Fibroblast of mammary gland (primary cell): Measurements from ENCODE around the gene MYLK4.

Experiments used
- DNase-seq: peaks from one replicate; pipeline ENCODE4 v3.0.0-alpha.2; 2010; ENCODE audit warnings: low read depth
- H3K4me3 ChIP-seq: 2 replicates; pipeline ENCODE4 v1.5.1; 2011; ENCODE audit warnings: low read depth, mild to moderate bottlenecking, low read length, moderate library complexity; ENCODE audit not compliant: control insufficient read depth
- CTCF ChIP-seq: conservative IDR thresholded peaks from 2 replicates; pipeline ENCODE4 v1.5.1; 2011; ENCODE audit warnings: low read depth, low read length, inconsistent platforms; ENCODE audit not compliant: control insufficient read depth, insufficient read depth

Gene MYLK4

GRCh38 chr6:2614155-2614554 is 136.6 kb downstream of the MYLK4 start:
- DNase-seq, result no peak
- no peak for TF ChIP-seq CTCF
- H3K4me3 ChIP-seq, result no peak overlapping the region
